ENCODE data around the gene NAV2. TPM values are rescaled to one million over a fixed set of nuclear protein-coding genes. Genes with fewer than 3 reads are reported as not detected.

NAV2 gene
- total and polyA plus RNA-seq, 4 experiments from 2014 or later = 1.1 to 6.2 (median 4.2) TPM; not detected in 1

DNA sequence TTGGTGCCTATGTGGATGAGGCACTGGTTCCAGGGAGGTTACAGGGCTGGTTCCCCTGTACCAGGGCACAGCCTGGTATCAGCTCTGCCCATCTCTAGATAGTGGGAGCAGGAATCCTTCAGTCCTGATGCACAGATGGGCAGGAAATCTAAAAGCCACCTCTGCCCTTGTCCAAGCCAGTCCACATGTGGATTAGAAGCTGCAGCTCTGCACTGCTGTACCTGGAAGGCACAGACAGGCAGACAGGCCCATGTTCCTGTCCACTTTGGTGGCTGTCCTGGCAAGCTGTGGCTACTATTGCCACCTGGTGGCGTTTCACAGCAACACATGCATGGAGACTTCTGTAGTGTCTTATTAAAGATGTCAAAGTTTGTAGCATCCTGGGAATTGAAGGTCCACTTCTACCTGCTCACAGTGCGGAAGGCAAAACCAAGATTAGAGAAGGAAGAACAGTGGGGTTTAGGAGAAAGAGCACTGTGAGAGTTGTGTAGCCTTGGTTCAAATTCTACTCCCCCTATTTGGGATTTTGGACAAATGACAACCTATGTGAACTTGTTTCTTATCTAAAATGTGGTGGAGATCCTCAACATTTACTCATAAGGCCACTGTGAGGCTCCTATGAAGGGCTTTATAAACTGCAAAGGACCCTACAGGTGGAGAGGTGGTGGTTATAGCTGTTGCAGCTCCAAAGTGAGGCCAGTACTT lies 30.1 kb downstream of the NAV2 start:
- CTCF ChIA-PET (ENCODE audit: partially characterized antibody) = interaction anchor here (0.7 to 4.9 kb wide), 28 partner anchors 9 to 192 kb away, joined by 3 to 203 read pairs (median 4); partner anchors contain the start of gene NAV2
- Histone ChIP-seq H3K9me3 (ENCODE audit: control insufficient read depth in 1 of 2, low read length in 2 of 2) (no peaks in the 10 kb centered on the region), H3K4me3 (ENCODE audit: low read length in 2 of 2) (no peak overlapping the region), H3K36me3 (ENCODE audit: insufficient read depth, low read length) (no peaks in the 10 kb centered on the region), H3K4me1 (ENCODE audit: insufficient read depth, low read length) (no peaks in the 10 kb centered on the region), H3K27me3 (ENCODE audit: insufficient read depth, low read length) (no peaks in the 10 kb centered on the region), H3K27ac (ENCODE audit: low read depth, low read length) (no peak overlapping the region)
- POLR2A ChIA-PET (ENCODE audit: partially characterized antibody) = interaction anchor here (0.9 to 1.4 kb wide), 3 partner anchors 19 to 179 kb away, joined by 3 to 6 read pairs (median 6); no protein-coding TSS in a partner anchor
- DNase-seq = peak; percentile 63 to 71 (median 66)
- H3K4me3 Mint-ChIP-seq = no peak overlapping the region
- no peaks in the 10 kb centered on the region for H3K27me3 Mint-ChIP-seq
- no peak overlapping the region for H3K27ac Mint-ChIP-seq
- intact Hi-C loops (cut with micrococcal nuclease) = loop anchor here (1.0 kb wide), 2 partner anchors 161 to 178 kb away; no protein-coding TSS in a partner anchor
- H3K36me3 Mint-ChIP-seq = no peaks in the 10 kb centered on the region
- peaks cover 0 to 1% (median 0%) of the 10 kb centered on the region in 4 donors for H3K4me1 Mint-ChIP-seq
- H3K9me3 Mint-ChIP-seq = no peaks in the 10 kb centered on the region

DNA sequence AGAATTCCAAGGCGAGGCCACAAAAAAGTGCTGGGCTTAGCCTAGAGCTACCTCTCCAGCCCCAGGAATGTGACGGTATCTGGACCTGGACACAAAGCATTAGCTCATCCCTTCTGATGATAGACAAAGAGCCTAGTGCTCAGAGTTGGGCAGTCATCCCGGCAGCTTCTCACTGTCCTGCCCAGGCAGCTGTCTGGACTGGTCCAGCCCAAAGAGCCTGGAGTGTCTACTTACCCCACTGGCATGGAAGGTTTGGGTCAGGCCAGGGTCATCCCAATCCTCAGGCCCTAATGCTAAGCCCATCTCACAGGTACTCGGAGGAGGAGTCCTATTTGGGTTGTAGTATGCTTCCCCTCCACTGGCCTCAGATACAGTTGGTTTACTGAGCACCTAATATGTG lies 31.0 kb downstream of the NAV2 start:
- no peaks in the 10 kb centered on the region for H3K27me3 ChIP-seq (ENCODE audit: insufficient read depth, low read length)
- no peak overlapping the region for H3K4me3 Mint-ChIP-seq
- no peak overlapping the region for H3K4me3 ChIP-seq (ENCODE audit: low read length in 2 of 2)
- no peaks in the 10 kb centered on the region for H3K27me3 Mint-ChIP-seq
- H3K27ac ChIP-seq (ENCODE audit: low read depth, low read length) = no peak overlapping the region
- H3K9me3 Mint-ChIP-seq = no peaks in the 10 kb centered on the region
- no peak for DNase-seq
- H3K4me1 ChIP-seq (ENCODE audit: insufficient read depth, low read length) = no peaks in the 10 kb centered on the region
- POLR2A ChIA-PET (ENCODE audit: partially characterized antibody) = no interaction called here
- no peaks in the 10 kb centered on the region for H3K9me3 ChIP-seq (ENCODE audit: control insufficient read depth in 1 of 2, low read length in 2 of 2)
- H3K36me3 ChIP-seq (ENCODE audit: insufficient read depth, low read length) = no peaks in the 10 kb centered on the region
- CTCF ChIA-PET (ENCODE audit: partially characterized antibody) = interaction anchor here (0.7 to 4.9 kb wide), 16 partner anchors 8 to 193 kb away, joined by 3 to 203 read pairs (median 4); partner anchors contain the start of gene NAV2
- intact Hi-C loops (cut with micrococcal nuclease) = no loop called here
- H3K27ac Mint-ChIP-seq = no peak overlapping the region
- H3K36me3 Mint-ChIP-seq = no peaks in the 10 kb centered on the region
- peaks cover 0 to 1% (median 0%) of the 10 kb centered on the region in 4 donors for H3K4me1 Mint-ChIP-seq

DNA sequence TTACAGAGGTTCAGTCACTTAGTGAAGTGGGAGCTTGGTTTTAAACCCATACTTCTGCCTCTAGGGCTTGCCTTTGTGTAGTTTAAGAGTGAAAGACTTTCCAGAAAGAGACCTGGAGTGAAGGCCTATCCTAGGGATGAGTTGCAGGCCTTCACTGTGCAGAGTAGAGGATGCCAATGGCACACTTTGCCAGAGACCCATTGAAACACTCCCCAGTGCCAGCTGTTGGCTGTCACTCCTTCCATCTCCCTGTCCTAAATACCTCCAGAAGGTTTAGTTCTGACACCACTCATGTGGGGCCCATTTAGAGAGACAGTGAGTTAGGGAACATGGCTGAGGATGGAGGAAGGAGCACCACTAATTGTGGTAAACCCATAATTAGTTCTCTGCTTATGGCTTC lies 31.5 kb downstream of the NAV2 start:
- Mint-ChIP-seq H3K27me3 (no peaks in the 10 kb centered on the region), H3K9me3 (no peaks in the 10 kb centered on the region), H3K4me1 (peaks cover 0 to 1% (median 0%) of the 10 kb centered on the region in 4 donors), H3K27ac (no peak overlapping the region), H3K4me3 (no peak overlapping the region), H3K36me3 (no peaks in the 10 kb centered on the region)
- DNase-seq = no peak
- H3K36me3 ChIP-seq (ENCODE audit: insufficient read depth, low read length) = no peaks in the 10 kb centered on the region
- no peaks in the 10 kb centered on the region for H3K27me3 ChIP-seq (ENCODE audit: insufficient read depth, low read length)
- CTCF ChIA-PET (ENCODE audit: partially characterized antibody) = interaction anchor here (0.9 to 4.9 kb wide), 9 partner anchors 10 to 194 kb away, joined by 3 to 203 read pairs (median 5); no protein-coding TSS in a partner anchor
- no peaks in the 10 kb centered on the region for H3K4me1 ChIP-seq (ENCODE audit: insufficient read depth, low read length)
- POLR2A ChIA-PET (ENCODE audit: partially characterized antibody) = no interaction called here
- no peaks in the 10 kb centered on the region for H3K9me3 ChIP-seq (ENCODE audit: control insufficient read depth in 1 of 2, low read length in 2 of 2)
- no peak overlapping the region for H3K27ac ChIP-seq (ENCODE audit: low read depth, low read length)
- no peak overlapping the region for H3K4me3 ChIP-seq (ENCODE audit: low read length in 2 of 2)
- intact Hi-C loops (cut with micrococcal nuclease) = no loop called here

DNA sequence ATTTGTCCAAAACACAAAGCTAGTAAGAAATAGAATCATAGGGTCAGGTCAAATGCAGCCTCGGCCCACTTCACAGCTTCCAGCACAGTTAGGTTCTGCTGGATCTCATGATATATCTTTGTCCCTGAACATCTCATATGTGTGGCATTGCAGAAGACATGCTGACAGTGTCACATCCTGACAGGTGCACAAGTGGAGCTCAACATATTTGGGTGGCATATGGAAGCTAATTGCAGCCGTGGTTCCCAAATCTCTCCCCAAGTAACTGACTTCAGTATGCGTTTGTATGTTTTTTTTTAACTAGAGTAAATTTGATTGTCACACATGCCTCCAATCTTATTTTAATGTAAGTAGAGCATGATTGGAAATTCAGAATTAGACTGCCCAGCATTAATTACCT lies 33.4 kb downstream of the NAV2 start:
- H3K4me1 Mint-ChIP-seq = peaks cover 0 to 1% (median 0%) of the 10 kb centered on the region in 4 donors
- H3K27ac Mint-ChIP-seq = no peak overlapping the region
- no peaks in the 10 kb centered on the region for H3K9me3 Mint-ChIP-seq
- Histone ChIP-seq H3K27me3 (ENCODE audit: insufficient read depth, low read length) (no peaks in the 10 kb centered on the region), H3K27ac (ENCODE audit: low read depth, low read length) (no peak overlapping the region), H3K4me3 (ENCODE audit: low read length in 2 of 2) (no peak overlapping the region), H3K4me1 (ENCODE audit: insufficient read depth, low read length) (no peaks in the 10 kb centered on the region), H3K36me3 (ENCODE audit: insufficient read depth, low read length) (no peaks in the 10 kb centered on the region), H3K9me3 (ENCODE audit: control insufficient read depth in 1 of 2, low read length in 2 of 2) (no peaks in the 10 kb centered on the region)
- no peak overlapping the region for H3K4me3 Mint-ChIP-seq
- POLR2A ChIA-PET (ENCODE audit: partially characterized antibody) = no interaction called here
- peaks cover 0 to 2% of the 10 kb centered on the region in 2 donors for H3K27me3 Mint-ChIP-seq
- no peaks in the 10 kb centered on the region for H3K36me3 Mint-ChIP-seq
- intact Hi-C loops (cut with micrococcal nuclease) = no loop called here
- CTCF ChIA-PET (ENCODE audit: partially characterized antibody) = interaction anchor here (4.7 to 4.9 kb wide), 3 partner anchors 180 to 192 kb away, joined by 33 to 203 read pairs (median 92); no protein-coding TSS in a partner anchor
- no peak for DNase-seq

DNA sequence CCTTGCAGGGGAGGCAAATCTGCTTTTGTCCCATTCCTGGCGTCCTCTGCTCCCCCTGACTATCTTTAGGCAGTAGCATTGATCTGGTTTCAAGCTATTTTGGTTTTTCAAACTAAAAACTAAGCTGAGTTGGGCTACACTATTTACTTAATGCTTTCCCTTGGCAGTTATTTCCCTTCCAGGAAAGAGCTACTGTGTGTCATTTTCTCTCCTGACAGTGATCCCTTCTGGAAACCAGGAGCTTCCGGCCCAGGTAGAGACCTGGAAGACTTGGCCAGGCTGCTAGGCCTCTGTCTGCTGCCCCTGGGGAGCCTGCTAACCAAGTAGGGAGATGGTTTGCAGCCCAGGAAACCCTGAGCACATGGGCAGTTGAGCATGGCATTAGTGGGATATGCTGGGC lies 35.0 kb downstream of the NAV2 start:
- POLR2A ChIA-PET (ENCODE audit: partially characterized antibody) = no interaction called here
- H3K9me3 ChIP-seq (ENCODE audit: control insufficient read depth in 1 of 2, low read length in 2 of 2) = no peaks in the 10 kb centered on the region

DNA sequence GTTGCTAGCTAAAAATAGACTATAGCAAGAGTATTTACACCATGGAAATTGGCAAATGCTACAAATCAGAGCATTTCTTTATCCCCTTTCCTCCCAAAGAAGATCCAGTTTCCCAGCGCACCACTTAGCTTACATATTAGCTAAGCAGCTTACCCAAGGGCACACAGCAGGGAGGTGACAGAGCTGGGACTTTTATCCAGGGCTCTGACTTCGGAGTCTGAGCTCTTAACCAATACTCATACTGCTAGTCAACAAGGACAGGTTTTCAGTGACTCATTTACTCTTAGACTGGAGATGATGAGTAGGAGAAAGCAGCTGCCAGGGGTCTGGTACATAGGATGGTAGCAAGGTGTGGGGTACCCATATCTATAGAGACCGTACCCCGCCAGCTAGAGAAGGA lies 38.4 kb downstream of the NAV2 start:
- Histone ChIP-seq H3K4me3 (ENCODE audit: low read length in 2 of 2) (no peak overlapping the region), H3K27ac (ENCODE audit: low read depth, low read length) (no peak overlapping the region), H3K9me3 (ENCODE audit: control insufficient read depth in 1 of 2, low read length in 2 of 2) (no peaks in the 10 kb centered on the region), H3K4me1 (ENCODE audit: insufficient read depth, low read length) (no peaks in the 10 kb centered on the region), H3K36me3 (ENCODE audit: insufficient read depth, low read length) (no peaks in the 10 kb centered on the region), H3K27me3 (ENCODE audit: insufficient read depth, low read length) (no peaks in the 10 kb centered on the region)
- H3K27me3 Mint-ChIP-seq = peaks cover 2 to 6% of the 10 kb centered on the region in 2 donors
- H3K36me3 Mint-ChIP-seq = no peaks in the 10 kb centered on the region
- H3K4me1 Mint-ChIP-seq = peaks cover 0 to 1% (median 0%) of the 10 kb centered on the region in 4 donors
- H3K27ac Mint-ChIP-seq = no peak overlapping the region
- CTCF ChIA-PET (ENCODE audit: partially characterized antibody) = interaction anchor here (1.1 to 5.5 kb wide), 4 partner anchors 8 to 194 kb away, joined by 3 to 40 read pairs (median 3); no protein-coding TSS in a partner anchor
- intact Hi-C loops (cut with micrococcal nuclease) = no loop called here
- POLR2A ChIA-PET (ENCODE audit: partially characterized antibody) = no interaction called here
- H3K9me3 Mint-ChIP-seq = peaks cover 0 to 3% (median 0%) of the 10 kb centered on the region in 8 donors
- H3K4me3 Mint-ChIP-seq = no peak overlapping the region
- DNase-seq = no peak

More for the DNA sequence above, 35.0 kb downstream of the NAV2 start:
- no peak overlapping the region for H3K27ac ChIP-seq (ENCODE audit: low read depth, low read length)
- Mint-ChIP-seq H3K4me3 (no peak overlapping the region), H3K27me3 (peaks cover 2 to 6% of the 10 kb centered on the region in 2 donors), H3K4me1 (peaks cover 0 to 1% (median 0%) of the 10 kb centered on the region in 4 donors), H3K27ac (peak overlapping the region in 1 of 7 donors; percentile 24), H3K9me3 (no peaks in the 10 kb centered on the region), H3K36me3 (no peaks in the 10 kb centered on the region)
- CTCF ChIA-PET (ENCODE audit: partially characterized antibody) = interaction anchor here (1.1 to 5.5 kb wide), 3 partner anchors 183 to 190 kb away, joined by 4 to 40 read pairs (median 6); no protein-coding TSS in a partner anchor
- H3K4me1 ChIP-seq (ENCODE audit: insufficient read depth, low read length) = no peaks in the 10 kb centered on the region
- no peak for DNase-seq
- H3K36me3 ChIP-seq (ENCODE audit: insufficient read depth, low read length) = no peaks in the 10 kb centered on the region
- no peaks in the 10 kb centered on the region for H3K27me3 ChIP-seq (ENCODE audit: insufficient read depth, low read length)
- no peak overlapping the region for H3K4me3 ChIP-seq (ENCODE audit: low read length in 2 of 2)
- intact Hi-C loops (cut with micrococcal nuclease) = no loop called here

DNA sequence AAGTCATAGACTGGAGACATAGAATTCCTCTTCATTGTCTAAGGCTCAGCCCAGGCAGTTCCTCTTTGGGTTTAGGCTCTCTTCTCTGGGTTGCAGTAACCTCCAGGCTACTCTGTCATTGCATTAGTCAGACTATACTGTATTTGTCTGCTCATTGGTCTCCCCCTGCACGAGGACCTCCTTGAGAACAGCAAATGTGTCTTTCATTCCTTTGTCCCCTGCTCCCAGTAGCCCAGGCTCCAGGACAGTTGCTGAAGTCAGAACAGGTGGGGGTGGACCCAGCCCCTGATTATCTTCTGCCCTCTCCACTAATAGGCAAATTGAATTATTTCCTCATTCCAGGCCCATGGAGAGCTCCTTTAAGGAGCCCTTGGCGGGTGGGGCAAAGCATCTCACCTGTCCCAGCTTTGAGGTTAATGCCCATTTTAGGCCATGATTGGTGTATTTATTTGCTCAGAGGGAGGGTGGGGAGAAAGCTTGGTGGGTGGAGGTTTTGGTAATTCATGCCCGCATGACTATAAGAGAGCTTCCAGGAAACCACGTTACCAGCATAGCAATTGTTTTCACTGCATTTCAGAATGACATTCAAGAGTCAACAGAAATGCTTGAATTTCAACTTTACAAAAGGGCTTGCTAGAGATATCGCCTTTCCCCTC lies 40.9 kb downstream of the NAV2 start:
- H3K9me3 Mint-ChIP-seq = peaks cover 0 to 3% (median 0%) of the 10 kb centered on the region in 8 donors
- no peak overlapping the region for H3K27ac Mint-ChIP-seq
- intact Hi-C loops (cut with micrococcal nuclease) = no loop called here
- no peak for DNase-seq
- H3K4me3 Mint-ChIP-seq = no peak overlapping the region
- no peaks in the 10 kb centered on the region for H3K36me3 ChIP-seq (ENCODE audit: insufficient read depth, low read length)
- ChIA-PET CTCF (ENCODE audit: partially characterized antibody) (interaction anchor here (1.6 kb wide), 2 partner anchors 10 to 200 kb away, joined by 3 to 5 read pairs; no protein-coding TSS in a partner anchor), POLR2A (ENCODE audit: partially characterized antibody) (no interaction called here)
- H3K4me1 Mint-ChIP-seq = peaks cover 0 to 1% (median 0%) of the 10 kb centered on the region in 4 donors
- no peaks in the 10 kb centered on the region for H3K4me1 ChIP-seq (ENCODE audit: insufficient read depth, low read length)
- no peaks in the 10 kb centered on the region for H3K9me3 ChIP-seq (ENCODE audit: control insufficient read depth in 1 of 2, low read length in 2 of 2)
- H3K27ac ChIP-seq (ENCODE audit: low read depth, low read length) = no peak overlapping the region
- no peaks in the 10 kb centered on the region for H3K36me3 Mint-ChIP-seq
- H3K4me3 ChIP-seq (ENCODE audit: low read length in 2 of 2) = no peak overlapping the region
- no peaks in the 10 kb centered on the region for H3K27me3 ChIP-seq (ENCODE audit: insufficient read depth, low read length)
- H3K27me3 Mint-ChIP-seq = peaks cover 4 to 6% of the 10 kb centered on the region in 2 donors

Data from CD4-positive, alpha-beta memory T cell (primary cell).